Activated CD8-positive, alpha-beta T cell treated with anti-CD3 and anti-CD28 coated beads, Interleukin-2, amount 10 ng/mL, durations not matched to agents 7 days and 5 days (primary cell): ENCODE data around the gene DRGX. TPM values are rescaled to one million over a fixed set of nuclear protein-coding genes. Genes with fewer than 3 reads are reported as not detected.

Experiments used
- ATAC-seq: fragments of 150-1000 bp; cut with Tn5 transposase; one replicate; pipeline ENCODE4 v1.10.0; 2021; ENCODE audit warnings: moderate library complexity
- CTCF ChIA-PET: fragments of 350-600 bp; sonication (Branson Sonifier 250); formaldehyde crosslinking; loops from one replicate; lab custom pipeline; 2021; ENCODE audit warnings: antibody characterized with exemption; lab: Charles Lee
- POLR2A ChIA-PET: fragments of 350-600 bp; sonication (Branson Sonifier 250); formaldehyde crosslinking; loops from one replicate; lab custom pipeline; 2021; ENCODE audit warnings: antibody characterized with exemption; lab: Charles Lee
- DNase-seq: peaks from one replicate; pipeline ENCODE4 v3.0.0-alpha.2; 2020
- H3K27ac Mint-ChIP-seq: one replicate; pipeline ENCODE4 v1.8.0; 2021; ENCODE audit warnings: mild to moderate bottlenecking, mixed read lengths
- H3K27me3 Mint-ChIP-seq: one replicate; pipeline ENCODE4 v1.8.0; 2021; ENCODE audit warnings: low read depth, mixed read lengths
- H3K36me3 Mint-ChIP-seq: one replicate; pipeline ENCODE4 v1.8.0; 2021; ENCODE audit warnings: low read depth, mixed read lengths
- H3K4me1 Mint-ChIP-seq: one replicate; pipeline ENCODE4 v1.8.0; 2021; ENCODE audit warnings: low read depth, mixed read lengths
- H3K4me3 Mint-ChIP-seq: one replicate; pipeline ENCODE4 v1.8.0; 2021; ENCODE audit warnings: mild to moderate bottlenecking, mixed read lengths
- H3K9me3 Mint-ChIP-seq: one replicate; pipeline ENCODE4 v1.8.0; 2022; ENCODE audit warnings: mixed read lengths; ENCODE audit not compliant: insufficient read depth
- total RNA-seq, 2 experiments: library from RNA; stranded (reverse); gene quantifications; one replicate each; pipeline ENCODE4 v1.2.3, GENCODE V29; 2021

The DRGX gene
- total RNA-seq, 2 experiments from 2014 or later: not detected

GRCh38 chr10:49327036-49327813 is 68.7 kb downstream of the DRGX start:
- peak overlapping the region; percentile 46 for H3K27ac Mint-ChIP-seq
- DNase-seq: no peak
- H3K36me3 Mint-ChIP-seq: no peaks in the 10 kb centered on the region
- no peaks in the 10 kb centered on the region for H3K4me1 Mint-ChIP-seq
- ChIA-PET POLR2A (no interaction called here), CTCF (no interaction called here)
- ATAC-seq: no peak
- no peak overlapping the region for H3K4me3 Mint-ChIP-seq
- H3K27me3 Mint-ChIP-seq: peaks cover 15% of the 10 kb centered on the region
- no peaks in the 10 kb centered on the region for H3K9me3 Mint-ChIP-seq

DNA sequence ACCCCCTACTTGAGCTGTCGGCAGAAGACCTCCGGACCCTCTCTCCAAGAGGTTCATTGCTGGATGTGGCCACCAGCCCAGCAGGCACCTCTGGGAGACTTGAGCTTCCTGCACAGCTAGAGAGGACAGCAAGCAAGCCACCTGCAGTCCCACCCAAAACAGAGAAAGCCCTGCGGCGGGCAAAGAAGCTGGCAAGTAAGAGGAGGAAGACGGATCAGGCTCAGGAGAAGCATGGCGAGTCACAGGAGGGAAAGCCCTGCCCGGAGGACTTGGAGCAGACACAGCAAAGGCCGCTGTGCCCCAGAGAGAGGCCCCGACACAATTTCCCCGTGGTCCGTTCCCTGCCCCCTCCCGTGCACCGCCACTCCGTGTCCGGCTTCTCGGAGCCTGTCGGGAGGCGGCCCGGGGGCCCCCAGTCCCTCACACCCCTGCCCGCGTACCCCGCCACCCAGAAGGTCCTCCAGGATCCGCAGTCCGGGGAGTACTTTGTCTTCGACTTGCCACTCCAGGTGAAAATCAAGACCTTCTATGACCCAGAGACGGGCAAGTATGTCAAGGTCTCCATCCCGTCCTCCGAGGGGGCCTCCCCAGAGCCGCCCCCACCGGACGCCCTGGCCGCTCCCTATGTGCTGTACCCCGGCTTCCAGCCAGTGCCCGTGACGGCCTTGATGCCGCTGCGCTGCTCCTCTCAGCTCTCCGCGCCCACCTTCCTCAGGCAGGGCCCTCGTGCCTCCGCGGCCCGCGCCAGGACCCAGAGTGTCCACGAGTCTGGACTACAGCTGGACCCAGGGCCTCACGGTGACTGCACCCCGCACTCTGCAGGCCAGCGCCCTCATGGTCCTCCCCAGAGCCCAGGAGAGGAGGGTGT is 69.7 kb downstream of the DRGX start:
- DNase-seq (no peak), ATAC-seq (no peak)
- Mint-ChIP-seq H3K4me1 (no peaks in the 10 kb centered on the region), H3K9me3 (no peaks in the 10 kb centered on the region), H3K36me3 (no peaks in the 10 kb centered on the region), H3K27me3 (peaks cover 20% of the 10 kb centered on the region), H3K4me3 (no peak overlapping the region), H3K27ac (no peak overlapping the region)
- CTCF ChIA-PET: no interaction called here
- POLR2A ChIA-PET: no interaction called here

DNA sequence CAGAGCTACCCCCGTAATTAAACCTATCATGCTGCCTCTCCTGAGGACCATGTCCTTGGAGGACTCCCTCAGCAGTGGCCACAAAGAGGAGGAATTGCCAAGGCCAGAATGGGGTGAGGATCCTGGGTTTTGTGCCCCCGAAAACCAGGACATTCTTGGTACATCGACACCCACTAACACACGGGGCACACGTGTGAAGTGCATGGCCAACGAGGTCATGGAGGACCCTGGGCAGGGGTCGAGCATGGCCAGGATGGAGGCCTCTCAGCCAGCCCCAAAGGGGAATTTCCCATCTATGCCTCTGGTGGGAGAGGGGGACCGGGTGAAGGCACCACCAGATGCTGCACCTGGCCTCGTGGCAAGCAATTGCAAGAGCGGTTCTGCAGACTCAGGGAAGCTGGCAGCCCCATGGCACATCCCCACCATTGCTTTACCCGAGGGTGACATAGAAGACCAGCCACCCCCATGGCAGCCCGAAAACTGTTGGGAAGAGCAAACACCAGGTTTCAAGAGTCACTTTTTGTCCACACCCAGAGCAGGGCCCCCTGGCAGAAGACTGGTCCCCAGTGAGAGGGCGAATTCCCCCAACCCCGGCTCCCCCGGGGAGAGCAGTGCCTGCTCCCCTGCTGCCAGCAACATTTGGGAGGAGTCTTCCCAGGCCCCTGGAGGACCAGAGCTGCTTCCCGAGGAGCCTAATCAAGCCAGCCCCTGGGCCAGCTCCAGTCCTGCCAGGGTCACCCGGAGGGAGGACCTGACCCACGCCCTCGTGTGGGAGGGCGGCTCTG is 70.6 kb downstream of the DRGX start:
- CTCF ChIA-PET: no interaction called here
- no peak overlapping the region for H3K27ac Mint-ChIP-seq
- H3K4me1 Mint-ChIP-seq: no peaks in the 10 kb centered on the region
- H3K4me3 Mint-ChIP-seq: no peak overlapping the region
- ATAC-seq: no peak
- H3K9me3 Mint-ChIP-seq: no peaks in the 10 kb centered on the region
- H3K27me3 Mint-ChIP-seq: peaks cover 25% of the 10 kb centered on the region
- POLR2A ChIA-PET: no interaction called here
- H3K36me3 Mint-ChIP-seq: no peaks in the 10 kb centered on the region
- no peak for DNase-seq

- DNase-seq (no peak), ATAC-seq (no peak)
- no peaks in the 10 kb centered on the region for H3K36me3 Mint-ChIP-seq
- peaks cover 25% of the 10 kb centered on the region for H3K27me3 Mint-ChIP-seq
- no peaks in the 10 kb centered on the region for H3K9me3 Mint-ChIP-seq
- ChIA-PET POLR2A (no interaction called here), CTCF (no interaction called here)
- peaks cover 1% of the 10 kb centered on the region for H3K4me1 Mint-ChIP-seq
- no peak overlapping the region for H3K27ac Mint-ChIP-seq
- H3K4me3 Mint-ChIP-seq: no peak overlapping the region
Observed at GRCh38 chr10:49324711-49325110, 71.2 kb downstream of the DRGX start.

DNA sequence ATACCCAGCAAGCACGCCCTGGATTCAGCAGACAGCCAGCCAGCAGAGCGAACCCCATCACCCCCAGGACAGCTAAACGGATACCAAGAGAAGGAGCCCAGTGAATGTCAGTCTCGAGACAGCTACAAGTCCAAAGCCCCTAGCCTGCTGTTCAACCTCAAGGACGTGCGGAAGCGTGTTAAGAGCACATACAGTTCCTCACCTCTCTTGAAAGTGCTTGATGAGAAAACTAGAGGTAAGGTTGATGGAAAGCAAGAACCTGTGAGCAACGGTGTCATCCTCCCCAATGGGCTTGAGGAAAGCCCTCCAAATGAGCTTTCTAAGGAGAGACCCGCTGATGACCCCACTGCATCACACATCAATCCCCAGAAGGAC is 72.0 kb downstream of the DRGX start:
- DNase-seq: no peak
- no peaks in the 10 kb centered on the region for H3K9me3 Mint-ChIP-seq
- H3K4me1 Mint-ChIP-seq: peaks cover 5% of the 10 kb centered on the region
- peaks cover 20% of the 10 kb centered on the region for H3K27me3 Mint-ChIP-seq
- POLR2A ChIA-PET: no interaction called here
- ATAC-seq: no peak
- CTCF ChIA-PET: no interaction called here
- no peaks in the 10 kb centered on the region for H3K36me3 Mint-ChIP-seq
- H3K4me3 Mint-ChIP-seq: no peak overlapping the region
- H3K27ac Mint-ChIP-seq: peak overlapping the region; percentile 24

DNA sequence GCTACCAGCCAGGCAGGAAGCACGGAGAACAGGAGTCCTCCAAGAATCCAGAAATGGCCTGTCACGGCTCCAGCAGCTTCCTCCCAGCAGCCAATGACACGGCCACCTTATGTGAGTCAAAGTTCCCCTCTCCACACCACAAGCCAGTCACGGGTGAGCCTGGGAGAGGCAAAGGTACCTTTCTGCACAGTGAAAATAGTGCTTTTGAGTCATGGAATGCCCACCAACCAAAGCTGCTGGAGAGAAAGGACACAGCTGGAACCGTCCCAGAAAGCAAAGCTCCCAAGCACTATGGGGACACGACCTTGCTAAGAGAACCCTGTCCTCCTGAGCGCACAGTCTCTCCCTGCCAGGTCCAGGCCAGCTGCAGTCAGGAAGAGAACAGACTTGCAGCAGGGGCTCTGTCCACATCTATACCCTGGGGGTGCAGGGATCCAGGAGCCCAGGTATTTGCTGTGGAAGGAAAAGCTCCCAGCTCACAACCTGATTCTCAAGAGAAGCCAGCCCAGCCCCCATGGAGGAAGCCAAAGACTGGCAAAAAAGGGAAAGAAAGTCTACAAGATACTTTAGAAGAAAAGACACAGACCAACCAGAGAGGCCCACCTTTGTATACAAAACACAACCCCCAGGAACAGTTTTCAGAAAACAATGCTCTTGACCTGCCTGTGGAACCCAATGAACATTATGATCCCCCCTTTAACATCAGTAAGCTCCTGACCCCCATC is 72.6 kb downstream of the DRGX start:
- Mint-ChIP-seq H3K9me3 (no peaks in the 10 kb centered on the region), H3K4me3 (no peak overlapping the region), H3K36me3 (no peaks in the 10 kb centered on the region), H3K27ac (peak overlapping the region; percentile 24), H3K4me1 (peaks cover 5% of the 10 kb centered on the region), H3K27me3 (peaks cover 17% of the 10 kb centered on the region)
- POLR2A ChIA-PET: no interaction called here
- CTCF ChIA-PET: no interaction called here
- ATAC-seq (no peak), DNase-seq (no peak)

GRCh38 chr10:49322371-49323170 is 73.3 kb downstream of the DRGX start:
- DNase-seq (no peak), ATAC-seq (no peak)
- H3K4me3 Mint-ChIP-seq: no peak overlapping the region
- CTCF ChIA-PET: no interaction called here
- H3K4me1 Mint-ChIP-seq: peaks cover 5% of the 10 kb centered on the region
- H3K9me3 Mint-ChIP-seq: no peaks in the 10 kb centered on the region
- POLR2A ChIA-PET: no interaction called here
- H3K27ac Mint-ChIP-seq: no peak overlapping the region
- no peaks in the 10 kb centered on the region for H3K36me3 Mint-ChIP-seq
- peaks cover 15% of the 10 kb centered on the region for H3K27me3 Mint-ChIP-seq

GRCh38 chr10:49321021-49321420 is 74.9 kb downstream of the DRGX start:
- no peak for DNase-seq
- ATAC-seq: no peak
- Mint-ChIP-seq H3K27ac (no peak overlapping the region), H3K27me3 (peaks cover 15% of the 10 kb centered on the region), H3K36me3 (no peaks in the 10 kb centered on the region), H3K4me3 (no peak overlapping the region), H3K9me3 (no peaks in the 10 kb centered on the region), H3K4me1 (peaks cover 5% of the 10 kb centered on the region)
- POLR2A ChIA-PET: no interaction called here
- CTCF ChIA-PET: no interaction called here

DNA sequence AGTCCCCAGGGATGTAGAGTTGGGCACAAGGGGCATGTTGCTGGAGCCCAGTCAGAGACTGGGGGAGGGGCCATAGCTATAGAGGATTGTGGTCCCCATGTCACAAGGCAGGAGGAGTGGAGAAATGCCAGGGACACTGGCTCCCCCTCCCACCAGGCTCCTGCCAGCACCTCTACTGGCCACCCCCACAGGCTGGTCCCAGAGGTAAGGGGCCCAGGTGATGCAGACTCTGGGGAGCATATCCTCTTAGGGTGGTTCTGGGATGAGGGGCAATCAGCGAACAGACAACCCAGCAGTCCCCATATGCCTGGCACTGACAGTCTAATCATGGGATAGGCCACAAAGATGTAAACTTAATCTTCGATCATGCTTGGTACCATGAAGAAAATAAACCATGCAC is 75.7 kb downstream of the DRGX start:
- H3K36me3 Mint-ChIP-seq: no peaks in the 10 kb centered on the region
- no peak overlapping the region for H3K27ac Mint-ChIP-seq
- H3K9me3 Mint-ChIP-seq: no peaks in the 10 kb centered on the region
- ATAC-seq: no peak
- ChIA-PET CTCF (no interaction called here), POLR2A (no interaction called here)
- H3K4me1 Mint-ChIP-seq: peaks cover 5% of the 10 kb centered on the region
- H3K27me3 Mint-ChIP-seq: peaks cover 15% of the 10 kb centered on the region
- H3K4me3 Mint-ChIP-seq: no peak overlapping the region
- DNase-seq: no peak

- H3K27me3 Mint-ChIP-seq: peaks cover 15% of the 10 kb centered on the region
- DNase-seq: no peak
- ChIA-PET POLR2A (no interaction called here), CTCF (no interaction called here)
- H3K9me3 Mint-ChIP-seq: no peaks in the 10 kb centered on the region
- no peak for ATAC-seq
- peaks cover 5% of the 10 kb centered on the region for H3K4me1 Mint-ChIP-seq
- H3K27ac Mint-ChIP-seq: no peak overlapping the region
- no peak overlapping the region for H3K4me3 Mint-ChIP-seq
- H3K36me3 Mint-ChIP-seq: no peaks in the 10 kb centered on the region
Observed at GRCh38 chr10:49319206-49319605, 76.7 kb downstream of the DRGX start.

DNA sequence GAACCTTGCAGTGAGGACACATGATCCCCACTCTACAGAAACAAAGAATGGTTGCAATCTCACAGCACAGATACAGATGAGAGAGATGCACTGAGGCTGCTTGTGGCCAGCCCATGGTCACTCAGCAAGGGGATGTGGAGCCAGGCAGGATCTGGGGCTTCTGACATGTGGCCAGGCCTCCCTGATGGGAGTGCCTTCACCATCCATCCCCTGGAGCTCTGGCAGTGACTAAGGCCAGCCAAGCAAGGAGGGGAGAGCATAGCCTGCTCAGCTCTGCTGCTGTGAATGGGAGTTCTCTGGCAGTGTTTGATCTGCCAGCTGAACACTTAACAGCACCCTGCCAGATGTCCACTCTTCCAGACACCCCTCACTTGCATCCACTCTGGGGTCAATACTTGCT is 77.1 kb downstream of the DRGX start:
- CTCF ChIA-PET: no interaction called here
- H3K36me3 Mint-ChIP-seq: no peaks in the 10 kb centered on the region

More for the DNA sequence above, 77.1 kb downstream of the DRGX start:
- H3K27ac Mint-ChIP-seq: no peak overlapping the region
- H3K9me3 Mint-ChIP-seq: no peaks in the 10 kb centered on the region
- ATAC-seq: no peak
- POLR2A ChIA-PET: no interaction called here
- no peak for DNase-seq
- peaks cover 5% of the 10 kb centered on the region for H3K4me1 Mint-ChIP-seq
- H3K27me3 Mint-ChIP-seq: peaks cover 18% of the 10 kb centered on the region
- H3K4me3 Mint-ChIP-seq: no peak overlapping the region
